Measurements from ENCODE around the gene TRMT2B.

Gene TRMT2B

GRCh38 chrX:100969408-100969807 is 82.5 kb downstream of the TRMT2B start, which contains the start of gene ARL13A:
ARL13A (plus strand) TSS chrX:100969708; CDS start chrX:100973690, 3,982 bp downstream.
- DNase-seq (ENCODE audit: low spot score), result no peak
- in situ Hi-C loops (cut with MboI; ENCODE audit: low sequenced_read_pairs, unreplicated experiment), result no loop called here
- TF ChIP-seq, protein P1, sequence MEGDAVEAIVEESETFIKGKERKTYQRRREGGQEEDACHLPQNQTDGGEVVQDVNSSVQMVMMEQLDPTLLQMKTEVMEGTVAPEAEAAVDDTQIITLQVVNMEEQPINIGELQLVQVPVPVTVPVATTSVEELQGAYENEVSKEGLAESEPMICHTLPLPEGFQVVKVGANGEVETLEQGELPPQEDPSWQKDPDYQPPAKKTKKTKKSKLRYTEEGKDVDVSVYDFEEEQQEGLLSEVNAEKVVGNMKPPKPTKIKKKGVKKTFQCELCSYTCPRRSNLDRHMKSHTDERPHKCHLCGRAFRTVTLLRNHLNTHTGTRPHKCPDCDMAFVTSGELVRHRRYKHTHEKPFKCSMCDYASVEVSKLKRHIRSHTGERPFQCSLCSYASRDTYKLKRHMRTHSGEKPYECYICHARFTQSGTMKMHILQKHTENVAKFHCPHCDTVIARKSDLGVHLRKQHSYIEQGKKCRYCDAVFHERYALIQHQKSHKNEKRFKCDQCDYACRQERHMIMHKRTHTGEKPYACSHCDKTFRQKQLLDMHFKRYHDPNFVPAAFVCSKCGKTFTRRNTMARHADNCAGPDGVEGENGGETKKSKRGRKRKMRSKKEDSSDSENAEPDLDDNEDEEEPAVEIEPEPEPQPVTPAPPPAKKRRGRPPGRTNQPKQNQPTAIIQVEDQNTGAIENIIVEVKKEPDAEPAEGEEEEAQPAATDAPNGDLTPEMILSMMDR (IDR thresholded peaks at IDR 0.05; ENCODE audit: borderline replicate concordance, control extremely low read depth, extremely low read depth, insufficient read depth, missing control alignments), result no peak

GRCh38 chrX:100964362-100964761 is 87.5 kb downstream of the TRMT2B start:
- DNase-seq (ENCODE audit: low spot score), result no peak
- in situ Hi-C loops (cut with MboI; ENCODE audit: low sequenced_read_pairs, unreplicated experiment), result no loop called here
- TF ChIP-seq, protein P1 (IDR thresholded peaks at IDR 0.05; ENCODE audit: borderline replicate concordance, control extremely low read depth, extremely low read depth, insufficient read depth, missing control alignments), result no peak

DNA sequence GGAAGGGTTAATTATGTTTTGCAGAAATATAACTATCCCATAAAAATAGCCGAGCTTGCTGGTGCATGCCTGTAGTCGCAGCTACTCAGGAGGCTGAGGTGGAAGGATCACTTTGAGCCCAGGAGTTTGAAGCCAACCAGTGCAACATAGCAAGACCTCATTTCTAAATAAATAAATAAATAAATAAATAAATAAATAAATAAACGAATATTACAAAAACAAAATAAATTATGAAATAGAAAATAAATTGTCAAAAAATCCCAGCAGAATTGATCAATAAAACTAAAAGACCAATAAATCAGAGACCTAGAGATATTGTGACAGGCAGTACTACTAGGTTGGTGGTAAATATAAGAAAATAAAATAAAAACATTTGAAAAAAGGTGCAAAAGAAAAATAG is 89.1 kb downstream of the TRMT2B start:
- in situ Hi-C loops (cut with MboI; ENCODE audit: low sequenced_read_pairs, unreplicated experiment), result no loop called here
- TF ChIP-seq, protein P1 (IDR thresholded peaks at IDR 0.05; ENCODE audit: borderline replicate concordance, control extremely low read depth, extremely low read depth, insufficient read depth, missing control alignments), result no peak
- no peak for DNase-seq (ENCODE audit: low spot score)
